ENCODE data around the gene OGFOD3. TPM values are rescaled to one million over a fixed set of nuclear protein-coding genes. Genes with fewer than 3 reads are reported as not detected.
"Not testable (repeated sequence)": the region's sequence is repeated elsewhere in the genome, so short reads cannot be mapped to it uniquely, and the experiment has no call there.

Gene OGFOD3
- total RNA-seq, 1 experiment from 2014 or later: 40.8 TPM

DNA sequence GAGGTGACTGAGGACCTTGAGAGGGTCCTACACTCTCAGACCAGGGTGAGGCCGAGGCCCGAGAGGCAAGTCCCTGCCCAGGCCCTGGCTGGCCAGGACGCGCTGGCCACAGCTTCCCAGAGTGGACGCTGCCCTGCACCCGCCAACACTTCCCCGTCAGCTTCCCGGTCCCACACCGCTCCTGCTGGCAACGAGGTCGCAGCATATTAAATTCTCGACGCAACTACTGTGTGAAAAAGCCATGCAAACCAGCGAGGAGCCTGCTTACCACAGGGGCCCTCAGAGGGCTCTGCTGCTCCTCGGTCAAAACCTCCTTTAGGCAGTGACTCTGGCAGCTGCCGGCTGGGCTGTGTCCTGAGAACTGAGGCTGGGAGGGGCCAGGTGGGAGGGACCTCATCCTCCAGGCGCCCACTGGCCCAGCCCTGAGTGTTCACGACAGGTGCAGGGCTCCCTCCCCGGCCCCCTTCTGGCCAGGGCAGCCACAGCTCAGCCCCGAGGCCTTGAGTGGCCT is 61.5 kb downstream of the OGFOD3 start:
- DNase-seq (ENCODE audit: low read depth): no peak

DNA sequence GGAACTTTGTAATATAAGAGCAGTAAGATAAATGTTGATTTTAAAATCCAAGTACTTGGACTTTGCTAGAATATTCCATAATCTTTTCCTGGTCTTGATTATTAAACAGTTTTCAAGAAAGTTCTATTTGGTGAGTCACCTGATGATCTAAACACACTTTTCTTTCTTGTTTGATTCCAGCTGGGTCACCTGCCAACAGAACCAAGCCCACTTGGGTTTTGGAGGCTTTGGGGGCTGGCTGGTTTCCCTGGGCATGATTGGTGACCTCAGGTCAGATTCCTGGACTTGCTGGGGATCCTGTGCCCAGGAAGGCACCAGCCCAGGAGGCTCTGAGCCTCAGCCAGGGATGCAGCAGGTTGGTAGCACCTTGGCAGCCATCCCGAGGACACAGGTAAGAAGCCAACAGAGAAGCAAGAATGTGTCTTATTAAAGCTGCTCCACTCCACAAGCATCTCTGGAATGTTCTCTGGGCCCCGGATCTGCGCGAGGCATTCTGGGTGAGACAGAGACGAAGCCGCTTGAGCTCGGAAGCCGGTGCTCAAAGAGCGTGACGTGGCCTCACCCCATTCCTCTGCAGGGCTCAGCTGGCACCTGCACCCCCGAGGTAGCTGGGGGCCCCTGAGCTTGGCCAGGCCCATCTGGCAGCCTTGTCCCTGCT is 62.5 kb downstream of the OGFOD3 start:
- no peak for DNase-seq (ENCODE audit: low read depth)

DNA sequence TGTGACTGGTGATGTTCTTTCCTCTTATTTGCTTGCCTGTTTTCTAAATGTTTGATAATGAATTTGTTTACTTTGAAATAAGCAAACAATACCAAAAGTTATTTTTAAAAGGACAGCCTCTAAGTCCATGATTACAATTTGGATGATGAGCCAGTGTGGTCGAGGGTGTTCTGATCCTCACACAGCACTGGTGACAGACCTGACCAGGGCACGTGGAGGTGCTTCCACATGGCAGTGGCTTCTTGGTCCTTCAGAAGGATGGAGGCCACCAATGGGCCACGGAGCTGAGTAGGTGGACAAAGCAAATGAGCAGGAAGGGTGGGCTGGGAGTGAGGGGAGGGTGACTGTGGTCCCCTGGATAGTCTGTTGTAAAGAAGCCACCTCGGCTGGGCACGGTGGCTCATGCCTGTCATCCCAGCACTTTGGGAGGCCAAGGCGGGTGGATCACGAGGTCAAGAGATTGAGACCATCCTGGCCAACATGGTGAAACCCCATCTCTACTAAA is 63.5 kb downstream of the OGFOD3 start:
- DNase-seq (ENCODE audit: low read depth): no peak

DNA sequence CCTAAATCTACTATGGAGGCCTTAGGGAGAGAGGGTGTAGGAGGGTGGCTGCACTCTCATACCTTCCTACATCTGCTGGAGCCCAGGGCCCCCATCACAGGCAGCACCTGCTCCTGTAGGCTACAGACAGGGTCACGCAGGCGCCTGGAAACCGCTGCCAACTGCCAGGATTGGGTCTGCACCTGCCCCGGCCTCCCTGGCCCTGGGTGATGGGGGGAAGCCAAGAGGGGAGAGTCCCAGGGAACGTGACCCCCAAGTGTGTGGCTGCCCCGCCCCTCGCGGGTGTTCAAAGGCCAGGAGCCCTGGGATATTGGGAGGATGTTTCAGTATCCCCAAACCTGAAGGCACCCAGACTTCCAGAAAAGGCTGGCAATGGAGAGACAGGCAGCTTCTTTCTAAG is 64.9 kb downstream of the OGFOD3 start:
- DNase-seq (ENCODE audit: low read depth): no peak

DNA sequence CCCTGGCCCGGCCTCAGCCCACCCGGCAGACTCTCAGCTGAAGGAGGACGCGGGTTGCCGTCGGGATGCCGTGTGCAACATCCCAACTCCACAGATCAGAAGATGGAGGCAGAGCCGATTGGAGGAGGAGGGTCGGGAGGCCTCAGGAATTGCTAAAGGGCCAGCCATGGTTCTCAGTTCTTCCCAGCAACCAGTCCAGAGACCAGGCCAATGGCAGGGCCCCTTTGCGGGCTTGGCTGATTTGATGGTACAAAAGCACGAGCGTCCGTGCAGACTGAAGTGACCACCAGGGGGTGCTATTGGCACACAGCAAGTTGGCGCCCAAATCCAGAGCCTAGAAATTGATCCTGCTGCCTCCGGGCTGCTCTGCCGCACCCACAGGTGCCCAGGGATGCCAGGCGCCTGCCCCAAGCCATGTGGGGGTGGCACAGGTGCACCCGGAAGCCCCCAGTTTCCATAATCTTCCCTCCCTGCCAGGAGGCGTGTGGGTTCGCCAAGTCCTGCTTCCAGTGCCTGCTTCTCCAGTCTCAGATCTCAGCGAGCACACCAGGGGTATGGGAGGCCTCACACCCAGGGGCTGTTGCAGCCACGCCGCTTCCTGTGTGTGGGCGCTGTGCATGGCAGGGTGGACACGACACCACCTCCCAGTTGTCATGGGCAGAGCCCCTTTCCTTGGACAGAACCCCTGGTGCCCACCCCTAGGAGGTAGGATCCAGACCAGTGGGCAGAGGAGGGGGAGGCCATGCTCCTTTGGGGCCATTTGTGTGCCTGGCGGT is 66.5 kb downstream of the OGFOD3 start:
- DNase-seq (ENCODE audit: low read depth): peak; percentile 77

DNA sequence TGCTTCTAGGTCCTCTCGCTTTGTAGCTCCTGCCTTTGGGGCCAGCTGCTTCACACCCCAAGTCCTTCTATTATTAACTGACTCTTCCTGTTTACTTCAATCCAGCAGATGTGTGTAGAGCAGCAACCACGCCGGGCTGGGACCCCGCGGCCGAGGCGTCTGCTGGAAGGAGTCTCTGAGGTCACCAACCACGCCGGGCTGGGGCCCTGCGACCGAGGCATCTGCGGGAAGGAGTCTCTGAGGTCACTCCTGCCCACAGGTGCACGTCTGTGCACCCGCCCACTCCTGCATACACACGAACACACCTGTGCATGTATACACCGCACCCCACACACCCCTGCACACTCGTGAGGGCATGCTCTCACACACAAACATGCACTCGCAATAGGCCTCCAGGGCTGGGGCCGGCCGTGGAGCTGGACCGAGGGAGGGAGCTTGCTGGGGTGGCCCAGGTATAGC is 67.1 kb downstream of the OGFOD3 start:
- DNase-seq (ENCODE audit: low read depth): no peak

DNA sequence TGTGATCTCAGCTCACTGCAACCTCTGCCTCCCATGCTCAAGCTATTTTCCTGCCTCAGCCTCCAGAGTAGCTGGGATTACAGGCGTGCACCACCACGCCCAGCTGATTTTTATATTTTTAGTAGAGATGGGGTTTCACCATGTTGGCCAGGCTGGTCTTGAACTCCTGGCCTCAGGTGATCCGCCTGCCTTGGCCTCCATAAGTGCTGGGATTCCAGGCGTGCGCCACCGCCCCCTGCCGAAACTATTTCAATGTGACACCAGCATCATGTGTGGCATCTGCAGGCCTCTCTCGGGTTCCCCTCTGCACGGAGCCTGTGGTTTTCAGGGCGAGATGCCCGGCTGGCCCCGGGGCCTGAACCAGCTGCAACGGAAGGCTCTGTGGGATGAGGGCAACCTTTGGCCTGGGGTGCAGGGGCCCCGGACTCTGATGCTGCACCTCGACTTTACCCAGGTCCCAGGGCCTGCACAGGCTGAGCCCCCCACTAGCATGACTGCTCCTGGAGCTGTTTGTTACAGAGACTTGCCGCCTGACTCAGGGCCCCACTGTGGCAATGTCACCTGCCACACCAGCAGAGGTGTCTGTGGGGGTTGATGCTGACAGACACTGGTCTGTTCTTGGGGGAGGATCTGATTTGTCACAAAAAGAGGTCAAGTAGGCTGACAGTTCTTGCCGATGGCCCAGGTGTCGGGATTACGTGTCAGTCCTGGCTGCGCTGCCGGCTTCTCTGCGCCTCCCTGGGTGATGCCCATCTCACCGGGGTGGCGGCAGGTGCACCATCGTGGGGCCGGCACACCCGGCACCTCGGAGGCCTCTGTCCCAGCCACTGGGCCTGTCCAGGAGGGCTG is 68.0 kb downstream of the OGFOD3 start:
- DNase-seq (ENCODE audit: low read depth): peak; percentile 58

DNA sequence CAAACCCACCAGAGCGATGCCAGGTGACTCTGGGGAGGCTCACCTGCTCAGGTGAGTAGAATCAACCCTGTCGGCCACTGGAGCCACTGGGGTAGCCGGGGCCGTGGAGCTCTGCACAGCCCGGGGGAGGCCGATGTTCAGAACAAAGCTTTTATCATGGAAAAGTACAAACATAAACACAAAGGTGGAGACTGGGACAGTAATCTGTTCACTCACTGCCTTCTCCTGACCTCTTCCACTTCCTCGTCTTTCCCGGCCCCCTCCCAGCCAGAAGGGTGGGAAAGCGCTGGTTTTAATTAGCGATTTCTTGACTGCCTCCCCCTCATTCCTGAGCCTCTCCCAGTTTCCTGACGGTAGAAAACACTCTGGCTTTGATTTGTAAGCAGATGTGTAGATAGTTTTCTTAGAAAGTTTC is 69.1 kb downstream of the OGFOD3 start:
- no peak for DNase-seq (ENCODE audit: low read depth)

DNA sequence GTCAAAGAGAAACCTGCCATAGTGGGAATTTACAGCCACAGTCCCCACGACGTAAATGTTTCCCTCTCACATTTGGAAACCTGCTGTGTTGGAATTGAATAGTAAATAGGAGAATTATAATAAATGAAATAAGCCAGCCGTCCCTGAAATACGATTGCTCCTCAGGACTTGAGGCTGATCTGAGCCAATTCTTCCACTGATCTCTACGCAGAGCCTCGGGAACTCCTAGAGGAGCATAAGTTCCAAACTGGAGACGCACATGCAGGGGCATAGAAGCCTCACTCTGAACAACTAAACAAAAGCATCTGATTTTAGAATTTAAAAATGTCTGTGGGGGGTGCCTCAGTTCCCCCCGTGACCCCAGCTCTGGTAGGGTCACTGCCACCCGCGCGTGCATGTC is 69.5 kb downstream of the OGFOD3 start:
- no peak for DNase-seq (ENCODE audit: low read depth)

DNA sequence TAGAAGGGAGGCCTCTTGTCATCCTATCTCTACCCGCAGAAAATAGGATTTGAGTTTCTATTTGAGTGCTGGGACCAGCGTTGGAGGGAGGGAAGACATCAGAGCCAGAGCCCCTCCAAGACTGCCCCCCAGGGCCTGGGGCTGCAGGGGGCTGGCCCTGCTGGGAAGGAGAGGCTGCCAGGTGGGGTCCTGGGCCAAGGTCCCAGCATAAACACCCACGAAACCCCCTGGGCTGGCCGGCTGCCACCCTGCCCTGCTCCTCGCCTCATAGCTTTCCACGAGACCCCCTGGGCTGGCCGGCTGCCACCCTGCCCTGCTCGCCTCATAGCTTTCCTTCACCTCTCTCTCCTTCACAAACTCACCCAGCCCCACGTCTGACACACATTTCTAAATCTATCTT is 70.0 kb downstream of the OGFOD3 start:
- DNase-seq (ENCODE audit: low read depth): no peak

DNA sequence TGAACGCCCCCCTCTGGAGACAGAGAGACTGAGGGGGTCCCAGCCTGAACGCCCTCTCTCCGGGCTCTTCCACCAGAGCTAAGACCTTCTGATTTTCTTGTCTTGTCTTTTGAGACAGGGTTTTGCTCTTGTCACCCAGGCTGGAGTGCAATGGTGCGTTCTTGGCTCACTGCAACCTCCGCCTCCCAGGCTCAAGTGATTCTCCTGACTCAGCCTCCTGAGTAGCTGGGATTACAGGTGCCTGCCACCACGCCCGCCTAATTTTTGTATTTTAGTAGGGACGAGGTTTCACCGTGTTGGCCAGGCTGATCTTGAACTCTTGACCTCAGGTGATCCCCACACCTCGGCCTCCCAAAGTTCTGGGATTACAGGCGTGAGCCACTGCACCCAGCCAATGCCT is 70.4 kb downstream of the OGFOD3 start:
- DNase-seq (ENCODE audit: low read depth): not testable (repeated sequence)

DNA sequence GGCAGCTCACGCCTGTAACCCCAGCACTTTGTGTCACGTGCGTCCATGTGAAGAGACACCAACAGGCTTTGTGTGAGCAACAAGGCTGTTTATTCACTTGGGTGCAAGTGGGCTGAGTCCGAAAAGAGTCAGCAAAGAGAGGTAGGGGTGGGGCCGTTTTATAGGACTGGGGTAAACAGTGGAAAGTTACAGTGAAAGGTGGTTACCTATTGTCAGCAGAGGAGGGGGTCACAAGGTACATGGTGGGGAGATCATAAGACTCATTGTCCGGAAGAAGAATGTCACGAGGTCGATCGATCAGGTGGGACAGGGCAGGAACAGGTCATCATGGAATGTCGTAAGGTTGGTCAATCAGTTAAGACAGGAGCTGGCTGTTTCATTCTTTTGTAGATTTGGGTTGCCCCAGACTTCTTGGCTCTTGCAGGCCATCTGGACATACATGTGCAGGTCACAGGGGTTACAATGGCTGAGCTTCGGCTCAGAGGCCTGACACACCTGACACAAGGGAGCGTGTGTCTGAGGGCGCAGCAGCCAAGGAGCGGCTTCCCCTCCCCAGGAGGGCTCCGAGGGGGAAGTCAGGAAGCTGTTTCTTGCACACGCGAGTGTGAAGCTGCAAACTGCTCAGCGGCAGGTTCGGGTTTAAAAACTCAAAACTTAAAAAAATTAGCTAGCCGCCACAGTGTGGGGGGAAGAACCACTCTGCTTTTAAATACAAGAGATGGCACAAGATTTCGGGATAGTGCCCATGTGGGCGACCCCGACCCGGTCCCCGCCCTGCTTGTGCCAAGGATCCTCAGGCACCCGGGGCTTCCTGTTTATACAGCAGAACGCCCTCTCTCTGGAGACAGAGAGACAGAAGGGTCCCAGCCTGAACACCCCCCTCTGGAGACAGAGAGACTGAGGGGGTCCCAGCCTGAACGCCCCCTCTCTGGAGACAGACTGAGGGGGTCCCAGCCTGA is 71.8 kb downstream of the OGFOD3 start:
- DNase-seq (ENCODE audit: low read depth): no peak

DNA sequence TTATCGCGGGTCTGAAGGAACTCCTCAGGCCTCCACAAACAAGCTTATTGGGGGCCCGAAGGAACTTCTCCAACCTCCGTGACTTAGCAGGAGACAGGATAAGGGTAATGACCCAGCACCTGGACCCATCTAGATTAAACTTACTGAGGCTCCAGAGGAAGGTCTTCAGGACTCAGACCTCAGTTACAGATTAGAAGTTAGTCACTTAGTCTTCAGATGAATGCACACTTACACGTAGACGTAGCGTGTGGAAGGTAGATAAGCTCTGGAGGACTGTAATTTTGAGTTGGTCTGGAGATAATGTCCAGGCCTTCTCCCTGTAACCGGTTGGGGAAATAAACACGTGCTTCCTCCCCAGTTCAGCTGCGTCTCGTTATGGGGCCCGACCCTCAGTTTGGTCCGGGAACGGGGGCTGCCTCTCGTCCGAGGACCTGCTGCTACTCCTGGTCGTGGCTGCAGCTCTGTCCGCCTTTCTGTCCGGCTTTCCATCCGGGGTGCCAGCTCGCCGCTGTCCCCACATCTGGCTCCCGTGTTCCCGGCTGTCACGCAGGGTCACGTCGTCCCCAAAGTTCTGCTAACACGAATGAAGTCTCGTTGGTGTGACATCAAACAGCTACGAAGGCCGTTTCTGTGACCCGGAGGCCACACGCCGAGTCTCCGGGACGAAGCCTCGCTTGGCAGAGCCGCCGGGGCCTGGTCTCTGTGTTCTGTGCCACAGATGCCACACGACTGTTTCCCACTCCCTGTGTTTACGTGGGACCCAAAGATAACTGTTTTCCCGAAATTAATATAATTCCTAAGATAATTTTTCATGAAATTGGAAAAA is 73.0 kb downstream of the OGFOD3 start:
- no peak for DNase-seq (ENCODE audit: low read depth)

DNA sequence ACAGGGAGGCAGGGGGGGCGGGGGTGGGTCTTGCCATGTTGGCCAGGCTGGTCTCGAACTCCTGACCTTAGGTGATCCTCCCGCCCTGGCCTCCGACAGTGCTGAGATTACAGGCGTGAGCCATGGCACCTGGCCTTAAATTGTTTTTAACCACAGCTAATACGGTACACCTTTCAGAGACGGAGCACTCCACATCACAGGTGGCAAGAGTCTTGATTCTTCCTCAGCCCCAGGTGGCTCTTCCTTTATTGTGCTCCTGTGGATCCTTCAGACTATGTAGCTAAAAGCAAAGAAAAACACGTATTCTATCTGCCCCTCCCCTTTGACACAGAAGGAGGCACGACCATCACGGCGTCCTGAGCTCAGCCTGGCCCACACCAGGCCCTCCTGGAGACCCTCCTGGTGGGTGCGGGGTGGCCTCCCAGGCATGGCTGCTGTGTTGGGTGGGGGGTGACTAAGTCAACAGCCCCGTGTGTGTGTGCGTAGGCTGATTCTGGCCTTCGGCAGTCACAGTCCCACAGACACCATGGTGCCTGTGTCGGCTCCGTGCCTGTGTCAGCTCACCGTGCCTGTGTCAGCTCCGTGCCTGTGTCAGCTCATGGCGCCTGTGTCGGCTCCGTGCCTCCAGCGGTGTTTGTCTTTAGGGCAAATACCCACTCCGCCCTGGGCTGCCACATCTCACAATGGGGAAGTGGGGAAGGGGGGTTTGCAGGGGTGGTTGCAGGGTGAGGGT is 74.0 kb downstream of the OGFOD3 start:
- DNase-seq (ENCODE audit: low read depth): no peak

DNA sequence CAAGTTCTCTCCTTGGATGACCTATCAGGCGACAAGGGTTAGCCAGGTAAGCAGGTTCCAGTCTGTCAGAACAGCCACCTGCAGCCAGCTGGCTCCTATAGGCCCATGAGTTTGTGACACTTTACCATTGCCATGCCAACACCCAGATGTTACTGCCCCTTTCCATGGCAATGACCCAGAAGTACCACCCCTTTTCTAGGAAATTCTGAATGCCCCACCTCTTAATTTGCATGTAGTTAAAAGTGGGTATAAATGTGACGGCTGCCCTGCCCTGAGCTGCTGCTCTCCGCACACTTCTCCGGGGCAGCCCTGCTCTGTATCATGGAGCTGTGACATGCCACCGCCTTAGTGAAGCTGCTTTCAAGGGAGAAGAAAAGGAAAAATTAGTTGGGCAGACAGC is 74.8 kb downstream of the OGFOD3 start:
- no peak for DNase-seq (ENCODE audit: low read depth)

DNA sequence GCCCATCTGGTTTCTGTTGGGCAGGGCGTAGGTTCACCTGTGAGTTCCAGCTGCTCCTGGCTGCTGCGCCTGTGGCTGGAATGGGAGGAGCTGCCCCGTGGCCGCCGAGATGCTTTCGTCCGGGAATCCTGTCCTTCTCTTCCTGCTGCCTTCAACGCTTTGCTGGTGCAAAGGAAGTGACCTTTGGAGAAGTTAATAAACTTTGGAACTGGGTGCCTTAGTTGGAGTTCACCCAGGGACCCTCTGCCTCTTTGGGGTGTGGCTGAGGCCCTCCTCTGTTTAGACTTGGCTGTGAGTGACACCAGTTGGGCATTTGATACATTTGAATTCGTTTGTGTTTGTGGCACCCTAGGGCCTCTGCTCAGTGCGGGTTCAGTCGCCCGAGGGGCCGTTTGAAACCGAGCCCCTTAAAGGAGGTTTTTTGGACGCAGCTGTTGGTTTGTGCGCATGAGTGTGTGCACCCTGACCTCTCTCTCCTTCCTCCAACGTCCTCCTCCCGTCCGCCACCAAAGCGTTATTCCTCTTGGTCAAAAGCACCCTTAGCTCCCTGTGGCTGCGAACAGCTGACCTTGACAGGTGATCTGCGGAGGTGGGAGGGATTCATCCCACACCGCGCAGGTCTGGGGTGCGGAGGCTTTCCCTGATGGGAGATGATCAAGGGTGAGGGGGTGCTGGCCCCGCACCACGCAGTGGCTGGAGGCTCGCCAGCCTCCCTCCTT is 75.9 kb downstream of the OGFOD3 start:
- no peak for DNase-seq (ENCODE audit: low read depth)

DNA sequence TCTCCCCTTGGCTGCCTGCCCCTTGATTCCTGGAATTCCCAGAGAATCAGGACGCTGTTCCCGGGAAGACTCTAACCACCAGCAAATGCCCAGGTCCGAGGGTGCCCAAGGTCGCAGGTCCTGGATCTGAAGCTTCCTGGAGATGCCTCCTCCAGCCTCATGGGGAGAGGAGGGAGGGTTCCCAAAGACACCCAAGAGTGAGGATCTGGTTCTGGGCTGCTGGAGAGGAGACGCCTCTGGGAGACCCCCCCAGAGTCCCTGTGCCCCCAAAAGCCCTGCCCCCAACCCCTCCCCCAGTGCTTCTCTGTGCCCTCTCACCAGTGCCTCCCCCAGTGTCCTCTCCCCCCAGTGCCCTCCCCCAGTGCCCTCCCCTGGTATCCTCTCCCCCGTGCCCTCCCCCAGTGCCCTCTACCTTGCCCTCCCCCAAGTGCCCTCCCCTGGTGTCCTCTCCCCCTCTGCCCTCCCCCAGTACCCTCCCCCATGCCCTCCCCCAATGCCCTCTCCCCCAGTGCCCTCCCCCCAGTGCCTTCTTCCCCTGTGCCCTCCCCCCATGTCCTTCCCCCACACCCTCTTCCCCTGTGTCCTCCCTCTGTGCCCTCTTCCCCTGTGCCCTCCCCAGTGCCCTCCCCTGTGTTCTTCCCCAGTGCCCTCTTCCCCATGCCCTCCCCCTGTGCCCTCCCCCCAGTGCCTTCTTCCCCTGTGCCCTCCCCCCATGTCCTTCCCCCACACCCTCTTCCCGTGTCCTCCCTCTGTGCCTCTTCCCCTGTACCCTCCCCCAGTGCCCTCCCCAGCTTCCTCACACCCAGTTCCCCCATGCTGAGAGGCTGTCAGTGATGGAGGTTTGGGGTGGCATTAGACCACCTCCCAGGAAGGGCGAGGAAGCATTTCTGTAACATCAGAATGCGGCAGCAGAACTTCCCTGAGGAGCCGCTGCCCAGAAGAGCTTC is 78.5 kb downstream of the OGFOD3 start:
- no peak for DNase-seq (ENCODE audit: low read depth)
